Limb (tissue), 2 donors: ENCODE measurements around the gene CLBA1.
A peak's percentile ranks its signal among the peaks of the same experiment; 100 is the strongest.
"Not testable (repeated sequence)": the region's sequence is repeated elsewhere in the genome, so short reads cannot be mapped to it uniquely, and the experiment has no call there.

Experiments
- DNase-seq, 2 donors: peaks; one replicate each; pipeline ENCODE4 v3.0.0-alpha.2; 2016; ENCODE audit errors: extremely low spot score in 2 of 2

CLBA1 gene

DNA sequence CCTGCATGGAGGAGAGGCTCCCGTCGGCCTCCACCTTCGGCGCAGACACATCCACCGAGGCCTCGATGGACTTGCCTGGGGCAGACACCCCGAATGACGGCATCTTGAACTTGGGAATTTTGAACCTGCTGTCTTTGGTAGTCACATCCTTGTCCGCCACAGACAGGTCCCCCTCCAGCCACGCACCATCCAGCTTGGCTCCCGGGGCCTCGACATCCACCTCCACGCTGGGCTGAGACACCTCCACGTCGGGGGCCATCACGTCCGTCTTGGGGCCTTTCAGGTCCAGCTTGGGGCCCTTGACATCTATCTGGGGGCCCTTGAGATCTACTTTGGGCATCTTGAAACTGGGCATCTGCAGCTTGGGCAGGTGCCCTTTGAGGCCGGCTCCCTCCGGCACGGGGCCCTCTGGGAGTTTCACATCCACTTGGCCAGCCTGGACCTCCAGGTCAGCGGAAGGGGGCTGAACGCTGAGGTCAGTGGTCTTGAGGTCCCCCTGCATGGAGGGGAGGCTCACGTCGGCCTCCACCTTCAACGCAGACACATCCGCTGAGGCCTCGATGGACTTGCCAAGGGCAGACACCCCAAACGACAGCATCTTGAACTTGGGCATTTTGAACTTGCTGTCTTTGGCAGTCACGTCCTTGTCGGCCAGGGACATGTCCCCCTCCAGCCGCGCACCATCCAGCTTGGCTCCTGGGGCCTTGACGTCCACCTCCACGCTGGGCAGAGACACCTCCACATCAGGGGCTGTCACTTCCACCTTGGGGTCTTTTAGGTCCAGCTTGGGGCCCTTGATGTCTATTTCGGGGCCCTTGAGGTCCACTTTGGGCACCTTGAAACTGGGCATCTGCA is 37.5 kb upstream of the CLBA1 start:
- not testable (repeated sequence) for DNase-seq

DNA sequence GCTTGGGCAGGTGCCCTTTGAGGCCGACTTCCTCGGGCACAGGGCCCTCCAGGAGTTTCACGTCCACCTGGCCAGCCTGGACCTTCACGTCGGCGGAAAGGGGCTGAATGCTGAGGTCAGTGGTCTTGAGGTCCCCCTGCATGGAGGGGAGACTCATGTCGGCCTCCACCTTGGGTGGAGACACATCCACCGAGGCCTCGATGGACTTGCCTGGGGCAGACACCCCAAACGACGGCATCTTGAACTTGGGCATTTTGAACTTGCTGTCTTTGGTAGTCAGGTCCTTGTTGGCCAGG is 36.9 kb upstream of the CLBA1 start:
- no peak for DNase-seq

DNA sequence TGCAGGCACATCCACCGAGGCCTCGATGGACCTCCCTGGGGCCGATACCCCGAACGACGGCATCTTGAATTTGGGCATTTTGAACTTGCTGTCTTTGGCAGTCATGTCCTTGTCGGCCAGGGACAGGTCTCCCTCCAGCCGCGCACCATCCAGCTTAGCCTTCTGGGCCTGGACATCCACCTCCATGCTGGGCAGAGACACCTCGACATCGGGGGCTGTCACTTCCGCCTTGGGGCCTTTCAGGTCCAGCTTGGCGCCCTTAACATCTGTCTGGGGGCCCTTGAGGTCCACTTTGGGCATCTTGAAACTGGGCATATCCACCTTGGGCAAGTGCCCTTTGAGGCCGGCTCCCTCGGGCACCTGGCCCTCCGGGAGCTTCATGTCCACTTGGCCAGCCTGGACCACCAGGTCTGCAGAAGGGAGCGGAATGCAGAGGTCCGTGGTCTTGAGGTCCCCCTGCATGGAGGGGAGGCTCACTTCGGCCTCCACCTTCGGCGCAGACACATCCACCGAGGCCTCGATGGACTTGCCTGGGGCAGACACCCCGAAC is 36.1 kb upstream of the CLBA1 start:
- DNase-seq: not testable (repeated sequence)

DNA sequence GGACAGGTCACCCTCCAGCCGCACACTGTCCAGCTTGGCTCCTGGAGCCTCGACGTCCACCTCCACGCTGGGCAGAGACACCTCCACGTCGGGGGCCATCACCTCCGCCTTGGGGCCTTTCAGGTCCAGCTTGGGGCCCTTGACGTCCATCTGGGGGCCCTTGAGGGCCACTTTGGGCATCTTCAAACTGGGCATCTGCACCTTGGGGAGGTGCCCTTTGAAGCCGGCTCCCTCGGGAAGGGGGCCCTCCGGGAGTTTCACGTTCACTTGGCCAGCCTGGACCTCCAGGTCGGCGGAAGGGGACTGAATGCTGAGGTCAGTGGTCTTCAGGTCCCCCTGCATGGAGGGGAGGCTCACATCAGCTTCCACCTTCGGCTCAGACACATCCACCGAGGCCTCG is 35.6 kb upstream of the CLBA1 start:
- DNase-seq: no peak

DNA sequence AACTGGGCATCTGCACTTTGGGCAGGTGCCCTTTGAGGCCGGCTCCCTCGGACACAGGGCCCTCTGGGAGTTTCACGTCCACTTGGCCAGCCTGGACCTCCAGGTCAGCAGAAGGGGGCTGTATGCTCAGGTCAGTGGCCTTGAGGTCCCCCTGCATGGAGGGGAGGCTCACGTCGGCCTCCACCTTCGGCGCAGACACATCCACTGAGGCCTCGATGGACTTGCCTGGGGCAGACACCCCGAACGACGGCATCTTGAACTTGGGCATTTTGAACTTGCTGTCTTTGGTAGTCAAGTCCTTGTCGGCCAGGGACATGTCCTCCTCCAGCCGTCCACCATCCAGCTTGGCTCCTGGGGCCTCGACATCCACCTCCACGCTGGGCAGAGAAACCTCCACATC is 34.9 kb upstream of the CLBA1 start:
- DNase-seq: not testable (repeated sequence)

DNA sequence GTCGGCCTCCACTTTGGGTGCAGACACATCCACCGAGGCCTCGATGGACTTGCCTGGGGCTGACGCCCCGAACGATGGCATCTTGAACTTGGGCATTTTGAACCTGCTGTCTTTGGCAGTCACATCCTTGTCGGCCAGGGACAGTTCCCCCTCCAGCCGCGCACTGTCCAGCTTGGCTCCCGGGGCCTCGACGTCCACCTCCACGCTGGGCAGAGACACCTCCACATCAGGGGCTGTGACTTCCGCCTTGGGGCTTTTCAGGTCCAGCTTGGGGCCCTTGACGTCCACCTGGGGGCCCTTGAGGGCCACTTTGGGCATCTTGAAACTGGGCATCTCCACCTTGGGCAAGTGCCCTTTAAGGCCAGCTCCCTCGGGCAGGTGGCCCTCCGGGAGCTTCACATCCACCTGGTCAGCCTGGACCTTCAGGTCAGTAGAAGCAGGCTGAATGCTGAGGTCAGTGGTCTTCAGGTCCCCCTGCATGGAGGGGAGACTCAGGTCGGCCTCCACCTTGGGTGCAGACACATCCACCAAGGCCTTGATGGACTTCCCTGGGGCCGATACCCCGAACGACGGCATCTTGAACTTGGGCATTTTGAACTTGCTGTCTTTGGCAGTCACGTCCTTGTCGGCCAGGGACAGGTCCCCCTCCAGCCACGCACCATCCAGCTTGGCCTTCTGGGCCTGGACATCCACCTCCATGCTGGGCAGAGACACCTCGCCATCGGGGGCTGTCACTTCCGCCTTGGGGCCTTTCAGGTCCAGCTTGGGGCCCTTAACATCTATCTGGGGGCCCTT is 33.5 kb upstream of the CLBA1 start:
- DNase-seq: not testable (repeated sequence)

DNA sequence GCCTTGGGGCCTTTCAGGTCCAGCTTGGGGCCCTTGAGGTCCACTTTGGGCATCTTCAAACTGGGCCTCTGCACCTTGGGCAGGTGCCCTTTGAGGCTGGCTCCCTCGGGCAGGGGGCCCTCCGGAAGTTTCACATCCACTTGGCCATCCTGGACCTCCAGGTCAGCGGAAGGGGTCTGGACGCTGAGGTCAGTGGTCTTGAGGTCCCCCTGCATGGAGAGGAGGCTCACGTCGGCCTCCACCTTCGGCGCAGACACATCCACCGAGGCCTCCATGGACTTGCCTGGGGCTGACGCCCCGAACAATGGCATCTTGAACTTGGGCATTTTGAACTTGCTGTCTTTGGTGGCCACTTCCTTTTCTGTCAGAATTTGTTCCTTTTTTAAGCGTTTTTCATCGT is 32.5 kb upstream of the CLBA1 start:
- DNase-seq: no peak

DNA sequence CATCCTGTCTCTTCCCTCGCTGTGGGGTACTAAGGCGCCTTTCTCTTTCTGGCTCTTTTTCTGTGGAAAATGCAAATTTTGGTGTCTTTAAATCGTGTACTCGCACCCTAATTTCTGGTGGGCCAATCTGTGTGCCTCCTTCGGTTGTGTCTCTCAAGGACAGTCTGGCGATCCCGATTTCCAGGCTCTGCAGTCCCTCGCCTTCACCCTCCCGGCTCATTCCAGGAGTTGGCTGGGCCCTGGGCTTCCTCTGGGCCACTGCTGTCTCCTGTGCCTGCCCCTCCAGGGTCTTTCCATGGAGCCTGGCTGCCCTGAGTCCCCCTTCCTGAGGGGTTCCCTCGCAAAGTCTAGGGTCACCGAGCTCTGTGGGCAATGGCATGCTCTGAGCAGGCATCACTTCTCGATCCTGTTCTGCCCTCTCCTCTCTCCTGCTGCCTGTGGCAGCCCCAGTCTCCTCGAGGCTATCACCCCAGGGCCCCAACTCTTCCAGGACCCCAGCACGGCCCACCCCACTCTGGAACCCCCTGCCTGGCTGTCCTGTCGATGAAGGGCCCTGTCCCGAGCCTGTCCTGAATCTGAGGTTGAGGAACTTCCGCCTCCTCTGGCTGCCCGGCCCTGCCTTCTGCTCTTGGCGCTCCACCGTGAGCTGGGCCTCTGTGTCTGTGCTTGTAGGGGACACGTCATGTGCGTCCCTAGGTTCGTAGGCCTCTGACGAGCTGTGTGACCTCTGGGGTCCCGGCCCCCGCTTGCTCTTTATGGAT is 31.5 kb upstream of the CLBA1 start:
- DNase-seq: no peak

DNA sequence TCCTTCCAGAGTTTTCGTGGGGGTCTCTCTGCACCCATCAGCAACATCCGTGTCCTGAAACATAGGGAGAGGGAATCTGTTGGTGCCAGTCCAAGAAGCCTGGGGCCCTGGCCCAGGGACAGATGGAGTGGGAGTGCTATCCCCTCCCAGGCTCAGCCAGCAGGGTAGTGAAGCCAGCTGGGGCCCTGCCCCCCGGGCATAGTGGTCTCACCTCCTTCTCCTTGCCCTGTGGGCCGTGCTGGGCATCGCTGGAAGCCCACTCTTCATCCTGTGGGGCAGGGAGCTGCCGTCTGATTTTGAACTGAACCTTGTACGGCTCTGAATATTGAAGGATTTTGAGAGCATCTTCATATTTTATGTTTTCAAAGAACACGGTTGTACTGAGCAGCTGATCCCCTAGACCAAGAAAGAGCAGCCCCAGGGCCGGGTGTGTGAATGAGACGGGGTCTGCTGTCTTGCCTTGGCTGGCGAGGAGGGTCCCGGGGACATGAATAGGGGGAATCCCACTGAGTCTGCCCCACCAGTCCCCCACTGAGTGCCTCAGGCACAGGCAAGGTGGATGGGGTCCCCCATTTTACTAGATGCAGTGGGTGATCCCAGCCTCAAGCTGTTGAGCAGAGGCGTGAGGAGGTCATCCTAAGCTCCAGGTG is 30.7 kb upstream of the CLBA1 start:
- no peak for DNase-seq

DNA sequence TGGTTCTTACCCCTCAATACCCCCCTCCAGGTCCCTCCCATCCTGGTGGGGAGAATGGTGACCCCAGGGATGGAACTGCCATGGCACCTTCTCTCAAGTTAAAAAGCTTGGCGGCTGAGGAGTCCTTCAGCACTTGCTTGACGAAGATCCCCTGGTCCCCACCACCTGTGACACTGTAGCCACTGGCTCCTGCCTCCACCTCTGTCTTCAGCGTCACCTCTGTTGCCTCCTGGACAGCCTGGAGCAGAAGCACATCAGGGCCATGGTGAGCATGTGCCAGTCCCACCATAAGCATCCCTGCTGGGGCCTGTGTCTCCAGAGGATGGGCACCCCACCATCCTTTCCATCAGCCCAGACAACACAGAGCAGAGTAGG is 30.2 kb upstream of the CLBA1 start:
- DNase-seq: no peak

DNA sequence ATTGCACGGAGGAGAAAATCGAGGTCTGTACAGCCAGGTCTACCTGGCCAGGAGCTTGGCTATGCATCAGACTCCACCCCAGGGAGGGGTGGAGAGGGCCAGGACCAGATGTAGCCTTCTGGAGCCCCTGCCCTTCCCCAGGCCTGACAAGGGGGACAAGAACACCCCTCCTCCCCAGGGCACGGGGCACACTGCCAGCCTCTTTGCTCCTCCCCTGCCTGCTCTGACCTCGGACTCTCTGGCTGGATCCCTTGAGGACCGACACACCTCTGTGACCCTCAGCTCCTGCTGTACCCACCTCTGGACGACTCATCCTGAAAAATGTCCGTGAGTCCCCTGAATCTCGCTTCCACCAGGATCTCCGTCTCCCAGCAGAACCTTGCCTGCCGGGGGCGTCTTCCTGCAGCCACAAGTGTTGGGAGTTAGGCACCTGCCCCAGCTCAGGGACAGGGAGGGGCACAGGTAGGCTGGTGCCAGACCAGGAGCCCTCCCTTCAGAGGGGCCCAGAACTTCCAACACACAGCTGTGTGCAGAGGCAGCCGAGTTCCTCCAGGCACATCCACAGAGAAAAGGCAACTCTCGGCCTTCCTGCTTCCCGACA is 29.2 kb upstream of the CLBA1 start:
- DNase-seq: no peak

DNA sequence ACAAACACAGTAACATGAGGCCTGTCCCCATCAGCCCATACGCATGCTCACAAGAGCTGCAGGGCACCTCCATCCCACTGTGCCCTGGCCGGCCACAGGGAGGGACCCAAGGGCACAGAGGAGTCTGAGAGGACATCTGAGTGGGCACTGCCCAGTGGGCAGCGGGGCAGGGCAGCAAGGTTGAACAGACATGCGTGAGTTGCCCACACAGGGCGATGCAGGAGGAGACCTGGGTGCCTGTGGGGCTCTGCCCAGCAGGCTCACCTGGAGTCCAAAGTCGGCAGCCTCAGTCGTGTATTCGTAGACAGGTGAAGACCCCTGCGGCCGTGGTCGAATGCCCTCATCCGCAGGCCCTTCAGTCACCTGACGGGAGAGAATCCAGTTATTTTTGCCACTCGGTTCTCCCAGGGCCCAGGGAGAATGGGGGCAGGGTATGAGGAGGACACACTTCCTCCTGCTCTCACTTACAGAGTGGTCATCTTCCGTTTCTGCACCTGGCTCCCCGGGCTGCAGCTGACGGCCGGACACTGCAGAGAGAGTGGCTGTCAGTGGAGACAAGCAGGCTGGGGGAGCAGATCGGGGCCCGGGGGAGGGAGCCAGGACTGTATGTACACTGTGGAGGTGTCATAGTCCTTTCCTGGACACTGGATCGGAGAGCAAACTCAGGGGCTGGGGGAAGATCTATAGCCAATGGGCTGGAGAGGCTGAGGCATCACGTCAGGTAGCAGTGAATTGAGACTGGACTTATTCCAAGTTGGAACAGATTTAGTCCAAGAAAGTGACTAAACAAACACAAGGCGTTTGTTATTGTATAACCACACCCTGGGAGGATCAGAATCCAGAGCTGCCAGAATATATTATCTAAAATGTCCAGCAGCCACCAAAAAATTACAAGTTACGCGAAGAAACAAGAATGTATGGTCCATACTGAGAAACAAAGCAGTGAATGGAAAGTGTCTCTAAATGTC is 28.2 kb upstream of the CLBA1 start:
- no peak for DNase-seq

DNA sequence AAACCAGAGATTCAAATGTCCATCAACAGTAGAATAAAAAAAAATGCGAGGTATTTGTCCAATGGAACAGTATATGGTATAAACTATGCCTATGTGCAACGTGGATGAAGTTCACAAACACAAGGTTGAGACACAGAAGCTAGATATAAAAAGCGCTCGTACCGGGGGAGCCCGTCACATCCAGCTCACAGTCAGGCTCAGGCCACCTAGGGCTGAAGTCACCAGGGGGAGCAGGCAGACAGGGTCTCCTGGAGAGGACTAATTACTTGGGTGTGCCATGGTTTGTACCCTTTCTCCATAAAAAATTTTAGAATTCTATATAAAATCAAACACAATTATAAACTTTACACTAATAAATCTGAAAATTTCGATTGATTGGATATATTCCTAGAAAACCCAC is 21.0 kb upstream of the CLBA1 start:
- no peak for DNase-seq

DNA sequence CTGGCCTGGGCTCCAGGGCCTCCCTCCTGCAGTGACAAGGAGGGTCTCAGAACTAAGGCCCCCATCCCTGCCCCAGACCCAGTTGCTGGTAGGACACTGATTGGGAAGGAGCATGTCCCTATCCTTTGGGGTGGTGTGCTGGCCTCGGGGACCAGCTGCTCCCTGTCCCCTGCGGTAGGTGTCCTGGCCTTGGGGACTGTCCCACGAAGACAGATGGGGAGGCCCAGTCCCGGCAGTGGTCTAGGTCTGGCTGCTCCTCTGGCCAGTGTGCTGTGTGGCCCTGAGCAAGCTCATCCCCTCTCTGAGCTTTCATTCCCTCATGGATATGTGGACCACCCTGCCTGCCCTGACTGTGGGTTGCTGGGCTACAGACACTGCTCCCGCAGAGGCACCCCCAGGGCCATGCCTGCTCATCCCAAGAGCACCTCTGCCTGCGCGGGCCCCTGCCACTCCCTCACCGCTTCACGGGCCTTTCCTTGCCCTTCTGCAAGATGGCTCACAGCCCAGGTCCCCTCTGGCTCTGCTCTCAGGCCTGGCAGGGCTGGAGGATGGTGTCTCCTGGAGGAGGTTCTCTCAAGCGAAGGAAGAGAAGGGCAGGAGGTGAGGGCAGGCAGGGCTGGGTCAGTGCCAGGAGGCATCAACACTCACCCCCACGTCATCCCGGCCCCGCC is 19.9 kb upstream of the CLBA1 start:
- DNase-seq: no peak

DNA sequence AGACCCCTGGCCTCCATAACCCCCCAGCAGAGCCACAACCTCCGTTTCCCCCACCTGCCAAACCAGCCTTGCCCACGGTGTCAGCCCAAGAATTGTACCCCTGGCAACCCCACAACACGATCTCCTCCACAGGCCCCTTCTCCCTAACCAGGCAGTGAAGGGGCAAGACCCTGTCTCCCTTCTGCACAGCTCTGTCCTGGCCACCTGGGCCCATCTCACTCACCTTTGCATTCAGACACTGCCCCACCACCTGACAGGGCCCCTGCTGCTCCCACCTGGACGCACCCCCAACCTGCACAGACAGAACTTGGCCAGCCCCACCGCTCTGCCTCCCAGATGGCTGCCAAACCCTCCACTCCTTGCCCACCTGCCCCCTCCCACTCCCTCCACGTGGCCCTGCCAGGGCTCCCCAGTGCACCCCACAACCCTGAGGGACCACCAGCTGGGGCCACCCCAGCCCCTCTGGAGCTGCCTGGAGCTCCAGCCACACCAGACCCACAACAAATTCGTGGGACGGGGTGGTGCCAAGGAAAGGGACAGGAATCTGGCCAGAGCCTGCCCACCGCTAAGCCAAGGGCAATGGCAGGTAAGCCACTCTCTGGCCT is 19.2 kb upstream of the CLBA1 start:
- DNase-seq: no peak

DNA sequence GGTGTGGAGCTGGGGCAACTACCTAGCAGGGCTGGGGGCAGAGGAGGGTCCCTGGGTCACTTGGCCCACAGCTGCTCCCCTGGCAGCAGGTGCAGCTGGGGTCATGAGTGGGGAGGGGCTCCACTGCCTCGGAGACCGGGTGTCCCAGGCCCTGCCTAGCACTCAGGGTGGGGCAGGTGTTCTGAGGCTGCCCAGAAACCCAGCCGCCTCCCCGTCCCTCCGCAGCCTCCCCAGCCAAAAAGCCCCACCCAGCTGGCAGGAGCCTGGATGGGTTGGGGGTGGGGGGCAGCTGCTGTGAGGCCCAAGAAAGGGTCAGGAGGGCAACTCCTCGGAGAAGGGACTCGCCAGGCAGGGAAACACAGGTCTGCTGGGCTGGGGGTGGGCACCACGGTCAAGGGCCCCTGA is 18.6 kb upstream of the CLBA1 start:
- DNase-seq: peak in 1 of 2 donors; percentile 47

DNA sequence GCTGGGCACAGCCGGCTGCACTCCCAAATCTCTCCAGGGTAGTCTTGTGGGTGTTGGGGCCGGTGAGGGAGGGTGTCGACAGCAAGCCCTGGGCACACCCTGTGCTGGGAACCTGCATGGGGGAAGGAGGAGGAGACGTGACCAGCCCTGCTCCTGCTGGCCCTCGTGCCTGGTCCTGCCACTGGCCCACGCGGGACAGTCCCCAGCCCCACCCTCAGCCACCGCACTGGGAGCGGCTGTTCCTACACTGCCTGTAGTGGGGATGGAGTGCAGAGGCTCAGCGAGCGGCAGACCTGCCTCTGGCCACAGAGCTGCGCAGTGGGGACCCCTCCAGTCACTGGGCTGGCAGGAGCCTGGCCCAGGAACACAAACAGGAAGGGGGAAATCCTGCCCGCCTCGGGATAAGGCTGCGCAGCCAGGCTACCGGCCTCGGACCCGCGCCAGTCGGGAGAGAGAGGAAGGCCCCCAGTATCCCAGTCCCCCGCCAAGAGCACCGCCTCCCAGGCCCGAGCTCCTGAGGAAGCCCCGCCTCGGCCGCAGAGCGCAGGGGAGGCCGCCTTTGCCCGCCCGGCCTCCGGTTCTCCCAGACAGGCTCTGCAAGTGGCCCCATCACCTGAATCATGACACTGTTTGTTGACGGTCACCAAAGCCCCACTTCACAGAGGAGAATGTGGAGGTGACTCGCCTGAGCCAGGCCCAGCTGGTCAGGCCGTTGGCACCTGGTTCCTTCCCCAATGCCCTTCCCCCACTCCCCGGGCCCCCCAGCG is 18.0 kb upstream of the CLBA1 start:
- DNase-seq: peak; percentile 29 to 72

DNA sequence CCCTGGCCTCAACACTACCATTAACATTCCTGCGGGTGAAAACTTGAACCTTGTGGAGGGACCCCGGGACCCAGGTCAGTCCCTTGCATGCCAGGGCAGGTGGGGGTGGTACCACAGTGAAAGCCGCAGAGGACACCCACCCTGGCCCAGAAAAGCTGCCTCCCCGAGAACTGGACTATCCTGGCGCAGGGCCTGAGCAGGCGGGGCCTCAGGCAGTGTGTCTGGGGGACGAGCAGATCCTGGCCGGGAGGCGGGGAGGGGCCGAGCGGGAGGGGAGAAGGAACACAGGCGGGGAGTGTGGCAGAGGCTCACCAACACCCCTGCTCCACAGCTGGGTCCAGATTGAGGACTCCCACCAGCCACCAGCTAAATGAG is 17.4 kb upstream of the CLBA1 start:
- peak; percentile 63 to 79 for DNase-seq
